HG03571 (cell line): ENCODE data around the gene FAM177A1.
"Not testable (repeated sequence)": the region's sequence is repeated elsewhere in the genome, so short reads cannot be mapped to it uniquely, and the experiment has no call there.

Experiments
- ATAC-seq: cut with Tn5 transposase; IDR thresholded peaks from one replicate; pipeline ENCODE4 v1.9.1; 2021; ENCODE audit not compliant: unreplicated experiment

The FAM177A1 gene

DNA sequence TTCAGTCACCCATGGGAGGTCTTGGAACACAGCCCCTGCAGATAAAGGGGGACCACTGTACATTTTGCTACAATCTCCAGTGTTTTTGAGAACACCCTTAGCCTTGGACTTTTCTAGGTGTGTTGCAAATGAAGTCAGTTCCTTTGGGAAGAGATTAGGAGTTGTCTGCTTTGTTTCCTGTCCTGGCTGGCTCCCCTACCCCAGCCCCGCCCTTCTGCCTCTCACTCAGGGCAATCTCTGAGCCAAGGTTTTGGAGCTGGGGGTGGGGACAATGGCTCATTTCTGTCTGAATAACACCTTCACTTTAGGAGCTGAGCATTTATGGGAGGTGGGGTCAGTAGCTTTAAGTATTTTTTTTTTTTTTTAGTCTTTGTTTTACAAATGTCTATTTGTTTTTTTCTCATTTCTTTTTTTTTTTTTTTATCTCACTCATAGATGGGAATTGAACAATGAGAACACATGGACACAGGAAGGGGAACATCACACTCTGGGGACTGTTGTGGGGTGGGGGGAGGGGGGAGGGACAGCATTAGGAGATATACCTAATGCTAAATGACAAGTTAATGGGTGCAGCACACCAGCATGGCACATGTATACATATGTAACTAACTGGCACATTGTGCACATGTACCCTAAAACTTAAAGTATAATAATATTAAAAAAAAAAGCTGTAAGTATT is 15.2 kb downstream of the FAM177A1 start:
- not testable (repeated sequence) for ATAC-seq

DNA sequence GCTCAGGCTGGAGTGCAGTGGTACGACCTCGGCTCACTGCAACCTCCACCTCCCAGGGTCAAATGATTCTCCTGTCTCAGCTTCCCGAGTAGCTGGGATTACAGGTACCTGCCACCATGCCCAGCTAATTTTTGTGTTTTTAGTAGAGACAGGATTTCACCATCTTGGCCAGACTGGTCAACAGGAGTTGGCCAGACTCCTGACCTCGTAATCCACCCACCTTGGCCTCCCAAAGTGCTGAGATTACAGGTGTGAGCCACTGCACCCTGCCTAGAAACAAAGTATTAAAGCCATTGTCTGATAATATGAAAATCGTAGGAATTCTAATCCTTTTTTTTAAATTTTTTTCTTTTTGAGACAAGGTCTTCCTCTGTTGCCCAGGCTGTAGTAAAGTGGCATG is 19.7 kb downstream of the FAM177A1 start:
- ATAC-seq: not testable (repeated sequence)

GRCh38 chr14:35068238-35069012 is 22.4 kb downstream of the FAM177A1 start:
- ATAC-seq: no peak

DNA sequence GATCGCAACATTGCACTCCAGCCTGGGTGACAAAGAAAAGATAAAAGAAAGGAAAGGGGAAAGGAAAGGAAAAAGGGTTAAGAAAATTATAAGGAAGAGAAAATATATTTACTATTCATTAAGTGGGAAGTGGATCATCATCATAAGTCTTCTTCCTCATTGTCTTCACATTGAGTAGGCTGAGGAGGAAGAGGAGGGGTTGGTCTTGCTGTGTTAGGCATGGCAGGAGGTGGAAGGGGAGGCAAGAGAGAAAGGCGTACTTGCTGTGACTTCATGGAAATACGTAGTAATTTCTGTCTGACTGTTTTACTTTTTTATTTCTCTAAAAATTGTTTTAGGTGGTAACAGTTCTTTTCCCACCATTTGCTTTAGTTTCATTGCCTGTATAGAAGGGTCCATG is 26.2 kb downstream of the FAM177A1 start:
- no peak for ATAC-seq

- no peak for ATAC-seq
These were observed 27.4 kb downstream of the FAM177A1 start for GRCh38 chr14:35073486-35073885.

GRCh38 chr14:35078082-35078481 is 32.0 kb downstream of the FAM177A1 start:
- no peak for ATAC-seq

DNA sequence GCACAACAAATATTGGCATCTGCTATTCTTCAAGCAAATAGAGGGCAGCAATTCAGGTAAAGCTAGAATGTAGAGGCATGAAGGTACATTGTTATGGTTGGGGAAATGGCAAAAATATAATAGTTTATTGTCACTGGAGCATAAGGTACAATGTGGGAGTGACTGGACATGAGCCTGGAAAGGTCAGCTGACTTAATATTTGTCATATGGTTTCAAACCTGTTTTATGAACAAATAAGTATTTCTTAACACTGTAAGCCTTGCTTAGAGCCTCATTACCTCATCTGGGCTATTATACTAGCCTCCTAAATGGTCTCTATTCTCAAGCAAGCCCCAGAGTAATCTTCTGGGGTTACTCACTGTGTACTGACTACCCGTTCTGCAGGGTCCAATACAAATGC is 33.7 kb downstream of the FAM177A1 start:
- ATAC-seq: no peak

- ATAC-seq: no peak
These were observed 37.6 kb downstream of the FAM177A1 start for GRCh38 chr14:35083530-35084150.

- no peak for ATAC-seq
These were observed 39.4 kb downstream of the FAM177A1 start for GRCh38 chr14:35085441-35085840.

DNA sequence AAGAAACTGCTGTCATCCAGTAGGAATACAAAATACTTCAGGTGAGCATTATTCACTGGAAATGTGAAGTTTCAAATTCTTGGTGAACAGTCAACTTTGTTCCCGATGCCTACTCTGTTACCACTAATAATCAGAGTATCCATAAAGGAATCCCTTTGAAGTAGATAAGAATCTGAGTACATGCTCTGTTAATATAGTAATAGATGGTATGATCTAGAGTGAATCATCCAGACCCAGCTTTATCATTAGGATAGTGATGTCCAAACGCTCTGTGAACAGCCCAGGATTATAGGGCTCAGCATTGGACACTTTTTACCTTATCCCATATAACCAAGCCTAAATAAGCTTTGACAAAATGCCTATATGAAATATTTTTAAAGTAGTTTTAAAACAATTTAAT is 42.4 kb downstream of the FAM177A1 start:
- ATAC-seq: no peak

DNA sequence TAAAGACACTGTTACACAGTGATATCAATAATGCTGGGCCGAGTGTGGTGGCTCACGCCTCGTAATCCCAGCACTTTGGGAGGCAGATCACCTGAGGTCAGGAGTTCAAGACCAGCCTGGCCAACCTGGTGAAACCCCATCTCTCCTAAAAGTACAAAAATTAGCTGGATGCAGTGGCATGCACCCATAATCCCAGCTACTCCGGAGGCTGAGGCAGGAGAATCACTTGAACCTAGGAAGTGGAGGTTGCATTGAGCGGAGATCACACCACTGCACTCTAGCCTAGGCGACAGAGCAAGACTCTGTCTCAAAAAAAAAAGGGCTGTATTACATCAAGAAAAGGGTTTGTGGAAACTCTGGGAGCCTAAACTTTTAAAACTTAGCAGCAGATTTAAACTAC is 48.6 kb downstream of the FAM177A1 start:
- ATAC-seq: not testable (repeated sequence)

DNA sequence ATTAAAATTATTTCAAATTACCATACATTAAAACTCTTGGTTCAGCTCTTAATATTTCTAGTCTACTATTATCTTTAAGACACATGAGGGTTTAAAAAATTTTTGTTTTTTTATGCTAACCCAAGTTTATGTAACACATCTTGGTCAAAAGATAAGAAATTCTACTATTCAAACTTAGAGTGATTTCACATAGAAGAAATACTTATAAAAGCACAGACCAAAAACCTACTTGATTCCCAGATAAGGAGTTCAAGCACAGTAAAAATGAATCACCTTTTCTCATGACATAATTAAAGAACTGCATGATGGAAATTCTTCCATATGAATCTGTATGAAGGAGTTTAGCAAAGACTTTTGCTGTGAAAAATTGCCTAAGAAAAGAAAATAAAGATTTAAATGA is 61.8 kb downstream of the FAM177A1 start:
- ATAC-seq: no peak

DNA sequence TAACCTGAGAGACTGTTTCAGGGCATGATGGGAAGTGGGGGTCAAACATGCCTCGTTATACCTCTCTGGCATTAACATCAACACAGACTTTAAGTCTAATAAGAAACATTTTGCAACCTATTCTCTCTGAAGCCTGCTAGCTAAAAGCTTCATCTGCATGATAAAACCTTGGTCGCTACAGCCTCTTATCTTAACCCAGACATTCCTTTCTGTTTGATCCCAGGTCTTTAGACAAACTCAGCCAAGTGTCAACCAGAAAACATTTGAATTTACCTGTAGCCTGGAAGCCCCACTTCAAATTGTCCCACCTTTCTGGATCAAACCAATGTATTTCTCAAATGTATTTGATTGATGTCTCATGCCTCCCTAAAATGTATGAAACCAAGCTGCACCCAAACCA is 66.6 kb downstream of the FAM177A1 start:
- no peak for ATAC-seq

- no peak for ATAC-seq
These were observed 67.4 kb downstream of the FAM177A1 start for GRCh38 chr14:35113308-35113950.

- no peak for ATAC-seq
These were observed 68.0 kb downstream of the FAM177A1 start for GRCh38 chr14:35114036-35114435.

- no peak for ATAC-seq
These were observed 70.2 kb downstream of the FAM177A1 start for GRCh38 chr14:35116242-35116641.

DNA sequence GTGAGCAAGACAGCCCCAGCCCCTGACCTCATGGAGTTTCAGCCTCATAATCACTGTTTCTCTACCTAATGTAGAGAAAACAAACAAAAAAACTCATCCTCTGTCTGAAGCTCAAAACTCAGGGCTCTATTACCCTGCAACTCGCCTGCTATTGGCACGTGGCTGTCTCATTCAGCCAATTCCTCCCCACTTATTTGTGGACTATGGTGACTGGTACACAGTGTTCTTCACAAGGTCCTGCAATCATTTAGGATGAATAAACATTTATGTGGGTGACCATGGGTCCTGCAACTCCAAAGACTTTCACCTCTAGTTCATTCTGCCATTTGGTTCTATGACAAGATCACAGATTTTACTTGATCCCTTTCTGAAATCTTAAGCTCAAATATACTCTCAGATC is 71.0 kb downstream of the FAM177A1 start:
- no peak for ATAC-seq

GRCh38 chr14:35121026-35121886 is 75.2 kb downstream of the FAM177A1 start:
- ATAC-seq: peak; percentile 1

- peak; percentile 78 for ATAC-seq
These were observed 76.0 kb downstream of the FAM177A1 start, which contains the start of the genes PPP2R3C and PRORP for GRCh38 chr14:35121887-35122695. TSS of gene PPP2R3C (minus strand) at chr14:35121990. CDS start at chr14:35121959, 31 bp downstream. TSS of gene PRORP (plus strand) at chr14:35122552. CDS start at chr14:35123246, 694 bp downstream.
